ENCODE data around the gene A2M.
"Not testable (repeated sequence)": the region's sequence is repeated elsewhere in the genome, so short reads cannot be mapped to it uniquely, and the experiment has no call there.

The A2M gene

DNA sequence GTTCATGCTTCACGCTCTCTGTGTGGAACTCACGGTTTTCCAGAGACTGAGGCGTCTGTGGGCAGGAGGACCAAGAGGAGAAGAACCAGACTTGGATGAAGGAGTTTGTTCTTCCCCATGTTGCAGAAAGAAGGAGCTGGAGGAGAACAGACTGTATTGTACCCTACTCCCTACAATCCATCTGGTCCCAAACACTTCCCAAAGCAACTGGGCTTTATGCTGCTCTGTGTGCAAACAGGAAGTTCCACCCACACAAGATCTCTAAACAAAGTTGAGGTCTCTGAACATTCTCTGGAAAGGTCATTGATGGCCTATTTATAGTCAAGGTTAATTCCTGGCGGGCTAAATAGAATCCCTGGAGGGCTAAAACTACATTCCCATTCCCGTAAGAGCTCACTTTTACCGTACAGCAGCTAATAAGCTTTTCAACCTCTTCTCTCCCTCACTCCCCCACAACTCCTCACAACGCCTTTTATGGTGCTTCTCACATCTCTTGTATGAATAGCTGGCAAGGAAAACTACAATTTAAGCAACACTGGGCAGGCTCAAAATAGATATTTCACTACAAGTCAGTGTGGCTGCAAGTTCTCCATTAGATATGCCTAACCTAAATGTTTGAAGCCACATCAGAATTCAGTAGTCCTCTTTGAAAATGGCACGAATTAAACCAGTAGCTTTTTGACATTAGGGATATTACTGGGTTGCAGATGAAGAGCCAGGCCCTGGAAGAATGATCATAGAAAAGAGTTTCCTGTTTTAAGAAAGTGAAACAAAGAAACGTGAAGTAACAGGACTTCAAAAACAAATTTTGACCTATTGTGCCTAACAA is at the start of gene A2M:
TSS of gene A2M (minus strand) at position 189 of the 829 bp plus-strand sequence. CDS start at position 119, 70 bp downstream.
- no peak for DNase-seq

DNA sequence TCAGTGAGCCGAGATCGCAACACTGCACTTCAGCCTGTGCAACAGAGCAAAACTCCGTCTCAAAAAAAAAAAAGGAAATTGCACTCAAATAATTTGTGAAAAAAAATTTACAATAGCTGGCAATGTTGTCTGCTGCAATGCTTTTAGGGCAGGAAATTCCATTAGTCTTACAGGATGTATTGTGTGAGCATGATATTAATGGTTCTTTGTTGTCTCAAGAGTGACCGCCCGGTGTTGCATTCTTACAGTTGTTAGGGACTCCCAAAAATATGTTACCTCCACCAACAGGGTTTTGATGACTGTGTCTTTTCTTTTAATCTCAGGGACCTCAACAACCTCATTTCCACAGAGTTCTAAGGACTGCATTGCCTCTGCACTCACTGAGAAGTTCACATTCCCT is 47.7 kb upstream of the A2M start:
- no peak for DNase-seq

DNA sequence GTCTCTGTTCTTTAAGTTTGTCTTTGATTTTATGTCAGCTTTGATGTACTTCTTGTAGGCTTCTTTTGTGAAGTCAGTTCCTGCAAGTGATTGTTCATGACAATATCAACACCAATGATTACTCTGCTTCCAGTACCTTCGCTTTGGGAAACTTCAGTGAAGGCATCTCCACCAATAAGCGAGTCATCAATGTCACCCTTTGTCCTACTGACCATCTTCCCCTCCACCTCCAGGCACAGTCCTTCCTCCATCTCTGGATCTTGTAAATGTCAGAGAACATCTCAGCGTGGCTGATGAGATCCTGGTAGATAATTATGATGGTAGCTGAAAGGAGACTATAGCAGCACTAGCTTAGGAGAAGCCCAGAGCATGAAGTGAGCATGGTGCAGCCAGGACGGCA is 40.4 kb upstream of the A2M start:
- DNase-seq: no peak

DNA sequence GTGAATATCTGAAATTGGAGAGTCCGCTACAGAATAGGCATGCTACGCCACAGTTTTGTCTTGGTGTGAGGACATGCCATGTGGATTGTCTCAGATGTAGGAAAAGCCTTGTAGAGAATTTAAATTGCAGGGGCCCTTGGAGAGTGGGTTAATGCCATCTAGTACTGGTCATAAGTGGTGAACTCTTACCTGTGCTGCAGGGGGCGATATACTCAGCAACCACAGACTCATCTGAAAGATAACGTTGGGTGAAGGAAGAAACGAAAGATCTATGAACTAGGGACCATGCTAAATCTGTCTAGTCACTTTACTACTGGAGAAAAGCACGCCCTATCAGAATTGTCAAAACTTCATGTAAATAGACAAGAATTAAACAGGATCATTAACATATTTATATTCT is 33.7 kb upstream of the A2M start:
- no peak for DNase-seq

DNA sequence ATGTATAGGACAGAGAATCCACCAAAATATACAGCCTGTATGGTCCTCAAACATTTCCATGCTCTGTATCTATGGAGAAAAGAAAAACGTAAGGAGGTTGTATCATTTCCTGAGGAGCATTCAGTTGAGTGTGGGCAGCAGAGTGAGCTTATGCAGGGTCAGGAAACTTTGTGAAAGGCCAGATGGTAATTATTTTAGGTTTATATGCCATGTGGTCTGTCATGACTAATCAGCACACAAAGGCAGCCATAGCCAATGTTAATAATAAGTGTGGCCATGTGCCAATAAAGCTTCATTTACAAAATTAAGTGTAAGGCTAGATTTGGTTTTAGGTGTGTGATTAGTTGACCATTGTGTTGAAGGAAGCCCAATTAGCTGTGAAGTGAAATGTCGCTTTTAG is 33.2 kb upstream of the A2M start:
- no peak for DNase-seq

DNA sequence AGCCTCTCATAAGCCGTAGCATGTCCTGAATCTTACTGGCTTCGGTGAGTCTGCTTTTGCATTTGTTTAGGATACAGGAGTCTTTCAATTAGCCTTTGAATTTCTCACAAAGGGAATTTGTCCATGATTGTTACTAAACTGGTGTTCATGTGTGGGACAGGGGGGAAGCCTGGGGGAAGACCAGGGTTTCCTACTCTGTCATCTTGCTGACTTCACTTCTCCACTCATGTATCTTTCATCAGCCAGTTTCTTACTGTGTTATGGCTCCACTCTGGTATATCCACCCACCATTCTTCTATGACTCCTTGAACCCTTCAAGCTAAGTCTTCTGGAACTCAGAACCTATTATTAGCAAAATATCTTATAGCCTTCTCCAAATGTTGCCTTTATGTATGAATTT is 31.7 kb upstream of the A2M start:
- no peak for DNase-seq

DNA sequence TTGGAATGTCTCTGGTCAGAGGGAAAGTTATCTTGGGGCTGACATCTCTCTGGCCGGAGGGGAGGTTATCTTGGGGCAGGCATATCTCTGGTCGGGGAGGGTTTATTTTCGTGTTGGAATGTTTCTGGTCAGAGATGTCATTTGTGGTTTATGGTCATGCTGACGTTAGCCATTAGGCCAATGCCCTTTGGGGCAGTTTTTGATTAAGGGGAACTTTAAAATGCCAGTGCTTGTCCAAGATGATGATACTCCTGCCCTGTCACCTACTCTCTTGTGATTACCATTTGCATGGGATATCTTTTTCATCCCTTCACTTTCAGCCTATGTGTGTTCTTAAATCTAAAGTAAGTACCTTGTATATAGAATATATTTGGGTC is 29.0 kb upstream of the A2M start:
- DNase-seq: no peak

DNA sequence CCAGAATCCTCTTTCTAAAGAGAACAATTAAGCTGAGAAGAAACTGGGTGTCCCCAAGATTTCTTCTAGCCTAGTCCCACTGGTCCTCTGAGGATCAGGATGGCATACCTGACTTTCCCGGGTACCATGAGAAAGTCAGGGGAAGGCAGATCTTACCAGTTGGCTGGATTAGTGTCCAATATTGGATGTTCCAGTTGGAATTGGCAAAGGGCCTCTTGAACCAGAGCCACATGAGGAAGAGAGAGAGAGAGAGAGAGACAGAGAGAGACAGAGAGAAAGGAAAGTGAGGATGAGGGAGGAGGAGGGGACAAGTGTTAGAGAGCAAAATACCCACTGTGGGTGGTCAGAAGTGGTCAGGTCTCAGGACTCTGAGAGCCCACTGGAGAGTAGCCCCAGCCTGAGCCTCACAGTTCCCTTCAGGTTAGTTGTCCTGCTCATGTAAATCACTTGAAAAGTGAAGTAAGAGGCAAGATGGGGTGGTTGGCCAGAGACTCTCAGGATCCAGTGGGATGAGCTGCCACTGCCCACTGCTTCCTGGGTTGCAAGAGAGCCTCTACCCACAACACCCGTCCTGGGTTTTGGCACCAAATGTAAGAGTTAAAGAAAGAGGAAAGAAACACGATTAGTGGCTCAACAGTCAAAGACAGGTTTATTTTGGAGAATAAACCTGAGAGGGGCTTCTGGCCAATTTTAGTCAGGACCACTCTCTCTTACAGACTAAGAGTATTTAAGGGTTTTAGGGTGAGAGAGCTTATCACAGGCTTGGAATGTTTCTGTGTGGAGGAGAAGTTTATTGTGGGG is 28.4 kb upstream of the A2M start:
- no peak for DNase-seq

DNA sequence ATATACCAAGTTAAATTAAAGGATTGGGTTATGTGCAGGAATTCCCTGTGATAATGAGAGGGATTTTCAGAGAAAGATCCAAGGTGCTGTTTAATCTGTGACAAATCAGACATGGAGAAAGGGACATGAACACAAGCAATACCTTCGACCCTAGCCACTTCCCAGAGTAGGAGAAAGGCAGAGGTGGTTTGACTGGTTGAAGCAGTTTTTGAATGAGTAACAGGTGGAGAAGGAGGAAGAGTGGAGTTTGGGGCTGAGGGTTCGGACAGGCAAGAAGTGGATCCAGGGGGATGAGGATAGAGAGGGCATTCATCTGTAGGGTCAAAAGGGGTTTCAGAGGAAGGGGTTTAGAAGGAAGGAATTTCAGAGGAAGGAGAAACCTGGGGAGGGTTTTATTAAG is 27.4 kb upstream of the A2M start:
- DNase-seq: no peak

DNA sequence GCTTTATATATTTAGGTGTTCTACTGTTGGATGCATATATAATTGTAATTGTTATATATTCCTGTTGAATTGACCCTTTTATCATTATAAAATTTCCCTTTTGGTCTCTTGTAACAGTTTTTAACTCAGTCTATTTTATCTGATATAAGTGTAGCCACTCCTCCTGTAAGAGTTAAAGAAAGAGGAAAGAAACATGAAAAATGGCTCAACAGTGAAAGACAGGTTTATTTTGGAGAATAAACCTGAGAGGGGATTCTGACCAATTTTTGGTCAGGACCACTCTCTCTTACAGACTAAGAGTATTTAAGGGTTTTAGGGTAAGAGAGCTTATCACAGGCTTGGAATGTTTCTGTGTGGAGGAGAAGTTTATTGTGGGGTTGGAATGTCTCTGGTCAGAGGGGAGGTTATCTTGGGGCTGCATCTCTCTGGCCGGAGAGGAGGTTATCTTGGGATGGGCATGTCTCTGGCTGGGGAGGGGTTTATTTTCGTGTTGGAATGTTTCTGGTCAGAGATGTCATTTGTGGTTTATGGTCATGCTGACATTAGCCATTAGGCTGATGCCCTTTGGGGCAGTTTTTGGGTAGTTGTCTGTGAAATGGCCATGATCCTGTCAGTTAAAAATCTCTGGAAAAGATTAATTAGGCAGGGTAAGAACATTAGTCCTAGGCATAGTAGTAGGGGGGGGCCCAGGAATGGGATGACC is 24.0 kb upstream of the A2M start:
- DNase-seq: not testable (repeated sequence)

DNA sequence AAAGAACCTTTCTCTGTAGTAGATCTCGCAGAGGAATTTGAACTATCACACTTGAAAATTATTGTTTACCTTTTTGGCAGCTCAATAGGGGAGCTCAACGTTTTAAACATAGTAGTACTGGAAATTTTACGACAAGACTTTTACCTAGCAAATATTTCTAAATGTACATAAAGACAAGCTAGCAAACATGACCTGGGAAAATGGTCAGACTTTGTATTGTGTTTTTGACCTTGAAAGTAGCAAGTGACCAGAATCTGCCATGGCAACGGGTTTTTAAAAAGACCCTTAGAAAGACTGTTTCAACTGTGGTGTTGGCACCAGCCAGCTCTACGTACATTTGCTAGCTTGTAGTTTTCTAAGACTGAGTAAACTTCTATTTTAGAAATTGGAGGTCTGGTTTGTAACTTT is 20.2 kb upstream of the A2M start:
- no peak for DNase-seq

DNA sequence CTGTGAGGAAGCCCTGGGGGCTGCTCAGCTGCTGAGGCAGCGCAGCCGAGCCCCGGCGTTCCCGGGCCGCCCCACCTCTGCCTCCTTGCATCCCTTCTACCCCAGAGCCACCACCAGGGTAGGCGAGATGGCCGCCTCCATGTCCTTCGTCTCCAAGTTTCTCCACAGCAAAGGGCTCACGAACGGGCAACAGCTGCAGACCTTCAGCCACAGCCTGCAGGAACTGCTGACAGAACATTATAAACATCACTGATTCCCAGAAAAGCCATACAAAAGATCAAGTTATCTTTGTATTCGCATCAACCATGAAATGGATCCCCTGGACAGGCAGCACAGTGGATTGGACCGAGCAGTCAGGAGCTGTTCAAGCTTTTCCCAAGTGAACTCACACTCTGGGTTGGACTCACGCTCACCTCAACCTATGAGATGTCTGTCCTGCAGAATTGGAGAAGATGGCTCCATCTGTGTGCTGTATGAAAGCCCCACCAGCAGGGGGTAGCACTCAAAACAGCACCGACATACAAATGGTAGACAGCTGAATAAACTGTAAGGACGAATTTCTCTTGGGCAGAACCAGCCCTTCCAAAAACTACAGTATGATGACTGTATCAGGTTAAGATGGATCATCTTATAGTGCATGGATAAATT is 19.4 kb upstream of the A2M start:
- DNase-seq: no peak

DNA sequence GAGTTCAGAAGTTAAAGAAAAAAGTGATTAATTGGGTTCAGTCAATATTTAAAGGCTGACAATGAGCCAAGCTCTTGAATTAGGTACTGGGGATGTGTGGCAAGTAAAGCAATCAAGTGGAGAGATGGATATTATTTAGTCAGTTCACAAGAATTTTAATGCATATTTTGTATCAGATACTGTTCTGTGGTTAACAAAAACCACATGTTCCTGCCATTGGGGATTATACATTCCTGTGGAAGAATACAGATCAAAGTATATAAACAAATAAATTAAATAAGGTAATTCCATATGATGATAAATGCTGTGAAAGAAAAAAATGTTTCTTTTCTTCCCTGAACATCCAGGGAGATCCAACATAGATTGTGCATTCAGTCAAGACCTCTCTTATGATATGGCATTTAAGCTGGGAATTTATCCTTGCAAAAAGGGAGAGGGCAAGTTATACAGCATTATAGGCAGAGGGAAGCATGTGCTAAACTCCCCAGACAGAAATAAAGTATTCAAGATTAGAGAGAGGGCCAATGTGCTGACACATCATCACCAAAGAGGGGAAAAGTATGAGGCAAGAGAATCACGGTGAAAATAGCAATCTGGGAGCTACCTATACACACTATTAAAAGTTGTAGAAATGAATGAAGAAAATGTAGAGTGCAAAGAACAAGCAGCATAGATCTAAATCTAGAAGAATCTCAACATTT is 17.6 kb upstream of the A2M start:
- DNase-seq: no peak

DNA sequence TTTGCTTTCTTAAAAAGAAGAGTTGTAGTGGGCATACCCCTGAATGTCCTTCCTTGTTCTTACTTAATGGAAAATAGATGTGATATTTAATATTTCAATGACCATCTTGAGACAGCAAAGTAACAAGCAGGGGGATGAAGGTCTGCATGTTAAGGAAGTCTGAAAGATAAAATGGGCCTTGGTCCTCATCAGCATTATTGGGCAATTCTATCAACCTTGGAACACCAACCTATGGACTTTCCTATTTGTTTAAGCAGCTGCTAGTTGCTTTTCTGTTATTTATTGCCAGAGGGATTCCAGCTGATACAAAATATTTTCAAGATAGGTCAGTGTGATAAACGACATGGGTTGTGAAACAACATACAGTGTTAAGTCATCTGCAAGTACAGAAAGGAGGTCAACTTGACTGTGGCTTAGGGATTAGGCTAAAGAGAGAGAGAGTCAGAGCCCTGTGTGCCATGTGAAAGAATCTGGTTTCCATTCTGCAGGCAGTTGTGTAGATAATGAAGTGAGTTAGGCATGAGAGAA is 16.4 kb upstream of the A2M start:
- DNase-seq: no peak

DNA sequence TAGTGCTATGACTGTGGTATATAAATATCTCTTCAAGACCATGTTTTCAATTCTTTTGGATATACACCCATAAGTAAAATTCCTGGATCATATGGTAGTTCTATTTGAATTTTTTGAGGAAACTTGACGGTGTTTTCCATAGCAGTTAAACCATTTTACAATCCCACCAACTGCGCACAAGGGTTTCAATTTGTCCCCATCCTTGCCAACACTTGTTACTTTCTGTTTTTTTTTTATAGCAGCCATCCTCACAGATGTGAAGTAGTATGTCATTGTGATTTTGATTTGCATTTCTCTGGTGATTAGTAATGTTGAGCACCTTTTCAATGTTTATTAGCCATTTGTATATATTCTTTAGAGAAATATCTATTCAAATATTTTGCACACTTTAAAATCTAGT is 14.5 kb upstream of the A2M start:
- no peak for DNase-seq

DNA sequence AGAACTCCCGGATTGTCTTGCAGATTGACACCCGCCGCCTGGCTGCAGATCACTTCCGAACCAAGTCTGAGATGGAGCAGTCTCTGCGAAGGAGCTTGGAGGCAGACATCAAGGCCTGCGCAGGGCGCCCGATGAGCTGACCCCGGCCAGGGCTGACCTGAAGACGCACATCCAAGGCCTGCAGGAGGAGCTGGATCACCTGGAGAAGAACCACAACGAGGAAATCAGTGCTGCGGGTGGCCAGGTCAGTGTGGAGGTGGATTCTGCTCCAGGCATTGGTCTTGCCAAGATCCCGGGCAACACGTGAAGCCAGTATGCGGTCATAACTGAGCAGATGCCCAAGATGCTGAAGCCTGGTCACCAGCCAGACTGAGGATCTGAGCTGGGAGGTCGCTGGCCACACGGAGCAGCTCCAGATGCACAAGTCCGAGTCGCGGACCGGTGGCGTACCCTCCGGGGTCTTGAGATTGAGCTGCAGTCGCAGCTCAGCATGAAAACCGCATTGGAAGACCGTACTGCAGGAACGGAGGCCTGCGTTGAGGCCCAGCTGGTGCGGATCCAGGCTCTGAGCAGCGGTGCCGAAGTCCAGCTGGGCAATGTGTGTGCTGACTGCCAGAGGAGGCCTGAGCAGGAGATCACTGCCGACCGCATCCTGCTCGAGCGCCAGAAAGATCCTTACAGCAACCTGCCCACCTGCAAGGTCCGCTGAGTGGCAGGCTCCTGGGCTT is 12.4 kb upstream of the A2M start:
- no peak for DNase-seq

DNA sequence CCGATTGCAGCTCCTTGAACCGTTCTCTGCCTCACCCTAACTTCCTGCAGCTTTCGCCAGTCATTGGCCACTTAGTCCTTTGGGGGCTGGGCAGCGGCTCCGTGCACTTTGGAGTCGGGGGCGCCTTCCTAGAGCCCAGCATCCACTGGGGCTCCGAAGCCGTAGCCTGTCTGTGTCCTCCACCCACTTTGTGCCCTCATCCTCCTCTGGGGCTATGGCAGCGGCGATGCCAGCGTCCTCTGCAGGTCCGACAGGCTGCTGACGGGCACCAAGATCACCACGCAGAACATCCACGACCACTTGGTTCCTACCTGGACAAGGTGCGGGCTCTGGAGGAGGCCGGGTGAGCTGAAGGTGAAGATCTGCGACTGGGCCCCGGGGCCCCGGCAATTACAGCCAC is 11.8 kb upstream of the A2M start:
- DNase-seq: no peak

DNA sequence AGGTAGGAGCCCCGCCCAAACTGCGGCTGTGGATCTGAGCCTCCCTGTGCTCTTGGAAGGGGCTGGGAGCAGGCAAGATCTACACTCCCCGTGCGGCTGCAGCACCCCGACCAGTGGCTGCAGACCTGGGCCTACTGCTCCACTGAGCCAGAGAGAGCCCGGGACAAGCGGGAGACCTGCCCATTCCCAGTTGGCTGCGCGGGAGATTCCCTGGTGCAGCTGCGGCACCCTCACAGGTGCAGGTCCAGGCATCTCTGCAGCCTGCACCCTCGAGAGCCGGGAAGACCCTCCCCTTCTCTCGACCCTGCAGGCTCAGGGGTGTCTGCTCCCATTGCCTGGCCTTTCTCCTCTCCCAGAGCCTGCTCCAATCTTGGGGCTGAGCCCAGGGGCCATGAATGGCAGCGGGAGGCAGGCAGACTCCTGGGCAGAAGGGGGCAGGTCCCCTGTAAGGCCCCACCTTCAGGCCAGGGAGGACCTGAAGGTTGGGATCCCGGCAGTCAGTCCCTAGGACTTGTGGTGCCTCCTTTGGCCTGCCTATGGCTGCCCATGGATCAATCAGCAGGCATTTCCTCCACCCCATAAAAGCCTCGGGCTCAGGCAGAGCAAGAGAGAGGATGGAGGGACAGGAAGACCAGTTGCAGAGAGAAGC is 8.8 kb upstream of the A2M start:
- no peak for DNase-seq

DNA sequence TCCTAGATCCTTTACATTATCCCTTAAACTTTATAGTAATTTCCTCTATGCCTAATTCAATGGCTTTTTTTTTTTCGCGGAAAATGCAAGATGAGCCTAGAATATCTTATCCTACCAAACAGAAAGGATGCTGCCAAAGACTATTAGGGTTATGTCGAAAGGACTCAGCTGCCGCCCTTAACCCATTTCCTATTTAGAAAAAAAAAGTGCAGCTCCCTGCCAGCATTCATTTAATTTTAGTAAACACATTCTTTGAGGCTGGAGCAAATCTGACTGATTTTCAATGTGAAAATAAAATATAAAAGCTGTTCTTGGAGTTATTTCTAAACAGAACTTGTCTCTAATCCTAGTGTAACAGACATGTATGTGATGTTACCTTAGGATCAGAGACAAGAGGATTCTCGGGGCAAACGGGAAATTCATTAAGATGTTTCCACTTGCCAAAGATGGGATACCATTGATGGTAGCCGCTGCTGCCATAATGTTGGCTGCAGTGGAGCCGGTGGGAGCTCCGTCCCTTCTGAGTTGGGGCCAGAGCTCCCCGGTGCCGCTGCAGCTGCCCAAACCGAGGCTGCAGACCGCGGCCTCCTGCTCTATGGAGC is 8.2 kb upstream of the A2M start:
- DNase-seq: no peak

DNA sequence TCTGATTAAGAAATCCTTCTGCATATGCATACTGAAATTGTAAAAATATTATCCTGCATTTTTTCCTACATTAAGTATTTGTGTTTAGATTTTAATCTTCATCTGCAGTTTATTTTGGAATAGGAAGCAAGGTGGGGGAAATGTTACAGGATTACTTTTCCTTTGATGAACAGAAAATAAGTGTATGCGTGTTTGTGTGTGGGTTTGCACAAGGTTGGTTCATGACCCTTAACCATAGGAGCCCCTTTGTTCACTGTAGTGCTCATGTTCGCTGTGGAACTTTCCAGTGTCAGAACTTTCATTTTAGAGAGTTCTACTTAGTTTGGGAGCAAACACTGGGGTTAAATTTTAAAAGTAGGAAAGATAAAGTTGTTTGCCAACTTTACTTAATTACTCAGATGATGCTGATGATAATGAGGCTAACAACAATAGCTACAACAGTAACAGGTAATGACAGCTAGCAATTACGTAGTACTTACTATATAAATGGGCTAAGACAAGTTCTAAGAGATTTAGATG is 6.4 kb upstream of the A2M start:
- DNase-seq: no peak

Data from NCI-H1092 treated with DMSO at 0.1 percent for 48 hours (cell line).